Left lung (tissue), 14 donors: ENCODE measurements around the gene PAEP. TPM values are rescaled to one million over a fixed set of nuclear protein-coding genes. Genes with fewer than 3 reads are reported as not detected.
"Not testable (repeated sequence)": the region's sequence is repeated elsewhere in the genome, so short reads cannot be mapped to it uniquely, and the experiment has no call there.

Experiments used
- ATAC-seq: fragments of 200-7000 bp; cut with Tn5 transposase; one replicate; pipeline ENCODE4 v1.9.1; 2020; ENCODE audit warnings: moderate library complexity
- DNase-seq, 4 donors: peaks; one replicate each; pipeline ENCODE4 v3.0.0-alpha.2; 2013 to 2020
- H3K27ac ChIP-seq, 2 donors: fragments of 200-600 bp; sonication (generic) in 1 of 2; one replicate each; pipeline versions ENCODE4 v1.5.0 to v1.8.0; 2020 to 2021
- H3K27me3 ChIP-seq, 2 donors: fragments of 200-600 bp; sonication (generic) in 1 of 2; one replicate each; pipeline versions ENCODE4 v1.5.0 to v1.8.0; 2020 to 2021
- H3K36me3 ChIP-seq, 2 donors: fragments of 200-600 bp; sonication (generic) in 1 of 2; one replicate each; pipeline versions ENCODE4 v1.5.0 to v1.8.0; 2020 to 2021
- H3K4me1 ChIP-seq, 2 donors: fragments of 200-600 bp; one replicate each; pipeline ENCODE4 v1.8.0; 2021
- H3K4me3 ChIP-seq, 2 donors: fragments of 200-600 bp; sonication (generic) in 1 of 2; one replicate each; pipeline versions ENCODE4 v1.5.0 to v1.8.0; 2020 to 2021; ENCODE audit warnings: mild to moderate bottlenecking in 1 of 2
- H3K9me3 ChIP-seq, 2 donors: fragments of 200-600 bp; sonication (generic) in 1 of 2; one replicate each; pipeline versions ENCODE4 v1.5.0 to v1.8.0; 2020 to 2021
- CTCF ChIP-seq, 2 donors: fragments of 200-600 bp; sonication (generic) in 1 of 2; IDR thresholded peaks; one replicate each; pipeline versions ENCODE4 v1.5.0 to v1.8.0; 2021; ENCODE audit warnings: antibody characterized with exemption in 2 of 2
- intact Hi-C, 2 donors: fragments of 100-400 bp; cut with DNase I; formaldehyde crosslinking; loops; one replicate each; pipeline versions ENCODE4 v1.11.2 to v1.14.2; 2022
- long read RNA-seq, 12 donors: library from polyadenylated mRNA in 2 of 12; unstranded in 2 of 12; transcript quantifications; one replicate each; pipeline ENCODE4 v2.0.0 and lab custom pipeline, GENCODE V29; 2019 to 2026
- polyA plus RNA-seq, 6 donors: library from polyadenylated mRNA; unstranded; fragments of 120-200 nt; gene quantifications; one replicate each; pipeline ENCODE4 v1.2.1, GENCODE V29; 2013; ENCODE audit not compliant: insufficient read length in 6 of 6
- total RNA-seq, 2 donors: library from RNA; stranded (reverse); fragmentation: NEBNext Ultra II Directional; extraction: Animal tissue kit (Norgen Biotek cat#: 25700); gene quantifications; one replicate each; pipeline ENCODE4 v1.2.1, GENCODE V29; 2021
- donor health status: DM: no; HTN: yes; CAD: no.
- donor health status: DM: no; HTN: no; CAD: no.

Gene PAEP
- total RNA-seq: not detected
- 1 to 10 TPM in 1 of 6 donors, under 1 TPM in 1, not detected in 4; 0.39 to 4.2 TPM for polyA plus RNA-seq
- long read RNA-seq, donor 1: 0 reads
- long read RNA-seq, donor 2: 0 reads
- long read RNA-seq, donor 3: 0 reads
- long read RNA-seq, donor 4: 0 reads
- long read RNA-seq, donor 5: 0 reads
- long read RNA-seq, donor 6: 0 reads
- long read RNA-seq, donor 7: 0 reads
- long read RNA-seq, donor 8: 0 reads
- long read RNA-seq, donor 9: 0 reads
- long read RNA-seq, donor 10: 0 reads
- long read RNA-seq, donor 11: 0 reads
- long read RNA-seq, donor 12: 0 reads

- DNase-seq (no peak), ATAC-seq (no peak)
- H3K27me3 ChIP-seq: peaks cover 0 to 55% of the 10 kb centered on the region in 2 donors
- H3K36me3 ChIP-seq: no peaks in the 10 kb centered on the region
- no peaks in the 10 kb centered on the region for H3K4me1 ChIP-seq
- no peak within 1 kb of the TSS for H3K27ac ChIP-seq
- intact Hi-C loops: no loop called here
- no peak for TF ChIP-seq CTCF (IDR thresholded peaks at IDR 0.05)
- no peaks in the 10 kb centered on the region for H3K9me3 ChIP-seq
- H3K4me3 ChIP-seq: no peak within 1 kb of the TSS
Observed at GRCh38 chr9:135561391-135562234, at the start of gene PAEP. Gene PAEP (plus strand): TSS chr9:135561756.

- DNase-seq (peak in 1 of 4 donors; percentile 33), ATAC-seq (no peak)
- intact Hi-C loops: no loop called here
- Histone ChIP-seq H3K4me3 (no peak overlapping the region), H3K9me3 (peaks cover 0 to 4% of the 10 kb centered on the region in 2 donors), H3K27me3 (peaks cover 0 to 17% of the 10 kb centered on the region in 2 donors), H3K27ac (no peak overlapping the region), H3K4me1 (no peaks in the 10 kb centered on the region), H3K36me3 (no peaks in the 10 kb centered on the region)
- no peak for TF ChIP-seq CTCF (IDR thresholded peaks at IDR 0.05)
Observed at GRCh38 chr9:135512241-135512603, 49.3 kb upstream of the PAEP start.

DNA sequence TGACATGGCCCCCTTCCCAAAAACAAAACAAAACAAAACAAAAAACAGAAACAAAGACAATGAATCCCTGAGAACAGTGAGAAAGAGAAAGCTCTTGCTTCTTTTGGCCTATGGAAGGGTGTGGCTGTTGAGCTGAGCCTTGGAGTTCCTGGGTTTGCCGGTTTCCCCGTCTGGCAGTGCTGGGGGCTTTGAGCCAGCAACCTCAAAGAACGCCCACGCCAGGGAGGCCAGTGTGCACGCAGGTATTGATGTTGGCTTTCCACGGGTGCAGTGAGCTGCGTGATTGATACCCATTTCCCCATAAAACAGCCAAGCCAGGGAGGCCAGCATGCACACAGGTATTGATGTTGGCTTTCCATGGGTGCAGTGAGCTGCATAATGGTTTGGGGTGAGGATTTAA, 48.7 kb upstream of the PAEP start:
- Histone ChIP-seq H3K36me3 (no peaks in the 10 kb centered on the region), H3K4me1 (no peaks in the 10 kb centered on the region), H3K27ac (no peak overlapping the region), H3K27me3 (peaks cover 0 to 24% of the 10 kb centered on the region in 2 donors), H3K9me3 (peaks cover 0 to 4% of the 10 kb centered on the region in 2 donors), H3K4me3 (no peak overlapping the region)
- no peak for TF ChIP-seq CTCF (IDR thresholded peaks at IDR 0.05)
- ATAC-seq (no peak), DNase-seq (peak in 1 of 4 donors; percentile 17)
- intact Hi-C loops: no loop called here

GRCh38 chr9:135513351-135513846, 48.2 kb upstream of the PAEP start:
- Histone ChIP-seq H3K4me1 (no peaks in the 10 kb centered on the region), H3K9me3 (peaks cover 0 to 4% of the 10 kb centered on the region in 2 donors), H3K36me3 (no peaks in the 10 kb centered on the region), H3K27me3 (peaks cover 0 to 28% of the 10 kb centered on the region in 2 donors), H3K4me3 (no peak overlapping the region), H3K27ac (no peak overlapping the region)
- DNase-seq (peak in 1 of 4 donors; percentile 72), ATAC-seq (no peak)
- TF ChIP-seq CTCF (IDR thresholded peaks at IDR 0.05): no peak
- intact Hi-C loops: no loop called here

- H3K4me1 ChIP-seq, H3K9me3 ChIP-seq, H3K4me3 ChIP-seq, ATAC-seq, intact Hi-C loops, H3K36me3 ChIP-seq, DNase-seq, H3K27ac ChIP-seq: not testable (repeated sequence)
- peaks cover 0 to 31% of the 10 kb centered on the region in 2 donors for H3K27me3 ChIP-seq
Observed at GRCh38 chr9:135513906-135514305, 47.6 kb upstream of the PAEP start.
